HG03558 (cell line): ENCODE measurements around the gene DNAJC9.

Source experiments
- ATAC-seq: cut with Tn5 transposase; IDR thresholded peaks from one replicate; pipeline ENCODE4 v1.9.1; 2021; ENCODE audit warnings: moderate number of reproducible peaks; ENCODE audit not compliant: unreplicated experiment; ENCODE audit errors: extremely low read depth

The DNAJC9 gene

GRCh38 chr10:73205890-73206289, 41.2 kb downstream of the DNAJC9 start:
- no peak for ATAC-seq

- ATAC-seq: no peak
These were observed 42.0 kb downstream of the DNAJC9 start for GRCh38 chr10:73205081-73205480.
